NCI-H2196 treated with DMSO at 0.1 percent for 48 hours (cell line): ENCODE data around the gene ROR1.
"Not testable (repeated sequence)": the region's sequence is repeated elsewhere in the genome, so short reads cannot be mapped to it uniquely, and the experiment has no call there.

Source experiments
- DNase-seq: peaks from one replicate; lab custom pipeline; 2025; ENCODE audit not compliant: unreplicated experiment; lab: John Stamatoyannopoulos, UW

The ROR1 gene

DNA sequence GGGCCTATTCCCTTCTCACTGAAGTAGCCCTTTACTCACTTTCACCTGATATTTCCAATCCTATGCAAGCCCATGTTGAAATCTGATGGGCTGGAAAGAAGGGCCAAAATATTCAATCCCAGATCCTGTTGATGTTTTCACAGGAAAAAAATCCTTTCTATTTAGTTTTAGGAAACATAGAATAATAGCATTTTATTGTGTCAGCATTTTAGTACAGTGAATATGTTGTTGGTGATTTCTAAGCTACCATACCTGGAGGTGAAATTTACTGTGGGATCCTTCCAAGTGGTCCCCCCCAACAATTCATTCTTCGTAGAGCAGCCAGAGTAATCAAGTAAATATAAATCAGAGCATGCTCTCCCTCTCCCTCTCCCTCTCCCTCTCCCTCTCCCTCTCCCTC is 426.2 kb downstream of the ROR1 start:
- DNase-seq, result no peak

DNA sequence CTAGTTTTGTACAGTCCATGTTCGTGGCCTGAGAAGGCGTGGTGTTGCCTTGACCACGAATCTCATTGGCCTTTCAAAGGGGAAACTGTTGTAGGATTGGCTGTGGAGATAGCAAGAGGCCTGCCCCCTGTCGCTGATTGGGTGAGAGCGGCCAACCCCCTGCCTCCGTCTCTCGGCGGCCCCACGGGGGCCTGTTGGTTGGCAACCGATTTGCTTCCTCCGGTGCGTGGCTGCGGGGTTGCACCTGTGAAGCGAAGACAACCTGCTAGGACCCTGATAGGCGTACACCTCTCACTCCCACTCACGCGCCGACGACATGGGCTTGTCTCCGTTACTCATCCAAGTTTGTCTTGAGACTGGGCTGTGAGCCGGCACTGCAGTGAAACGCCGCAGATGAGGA is 429.6 kb downstream of the ROR1 start, which contains the start of gene UBE2U:
UBE2U (plus strand) TSS at position 204 of the 400 bp plus-strand sequence. CDS start 428 bp downstream, outside the sequence.
- DNase-seq, result no peak

DNA sequence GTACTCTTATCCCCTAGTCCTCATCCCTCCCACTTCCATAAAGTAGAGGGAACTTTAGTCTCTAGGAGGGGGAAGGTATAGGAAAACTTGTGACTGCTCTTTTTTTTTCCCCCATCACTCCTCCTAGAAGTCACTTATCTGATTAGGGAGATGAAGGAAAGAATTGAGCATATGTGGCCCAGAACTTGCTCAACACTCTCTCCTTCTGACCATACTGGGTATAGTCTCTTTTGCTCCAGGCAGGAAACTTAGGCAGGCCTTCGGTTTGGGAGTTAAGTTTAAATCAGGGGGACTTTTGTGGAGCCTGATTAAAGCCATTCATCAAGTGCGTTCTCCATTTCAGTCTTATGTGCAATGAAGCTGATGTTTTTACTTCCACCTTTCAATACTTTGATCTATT is 435.4 kb downstream of the ROR1 start:
- no peak for DNase-seq

DNA sequence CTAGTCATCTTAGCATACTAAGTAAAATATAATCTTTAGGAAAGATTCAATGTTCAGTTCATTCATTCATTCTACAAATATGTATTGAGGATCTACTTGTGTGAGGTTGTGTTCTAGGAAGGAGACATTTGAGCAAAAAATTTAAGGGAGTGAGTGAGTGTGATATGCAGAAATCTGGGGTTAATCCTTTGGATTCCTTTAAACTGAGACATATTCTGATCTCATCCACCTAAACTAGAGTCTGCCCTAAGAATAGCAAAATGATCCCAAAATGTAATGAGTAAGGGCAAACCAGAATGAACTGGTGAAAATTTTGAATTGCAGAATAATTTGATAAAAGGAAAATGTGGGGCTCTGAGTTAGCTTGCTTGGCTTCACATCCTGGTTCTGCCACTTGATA is 438.2 kb downstream of the ROR1 start:
- no peak for DNase-seq

DNA sequence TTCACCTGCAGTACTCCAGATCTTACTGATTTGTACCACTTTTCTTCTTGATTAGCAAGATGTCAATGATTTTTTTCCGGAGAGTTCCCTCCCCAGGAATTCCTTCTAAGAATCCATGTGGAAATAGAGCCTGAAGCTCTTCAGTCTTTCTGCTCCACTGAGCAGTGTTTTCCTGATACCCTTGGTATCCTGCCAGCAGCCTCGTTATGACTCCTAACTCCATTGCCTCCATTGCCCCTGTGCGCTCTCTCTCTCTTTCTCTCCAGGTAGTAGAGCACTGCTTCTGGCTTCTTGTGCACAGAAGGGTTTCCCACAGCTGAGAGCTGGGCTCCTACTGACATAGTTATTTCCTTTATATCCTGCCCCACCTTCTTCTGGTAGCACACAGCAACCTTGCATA is 441.8 kb downstream of the ROR1 start:
- DNase-seq, result no peak

DNA sequence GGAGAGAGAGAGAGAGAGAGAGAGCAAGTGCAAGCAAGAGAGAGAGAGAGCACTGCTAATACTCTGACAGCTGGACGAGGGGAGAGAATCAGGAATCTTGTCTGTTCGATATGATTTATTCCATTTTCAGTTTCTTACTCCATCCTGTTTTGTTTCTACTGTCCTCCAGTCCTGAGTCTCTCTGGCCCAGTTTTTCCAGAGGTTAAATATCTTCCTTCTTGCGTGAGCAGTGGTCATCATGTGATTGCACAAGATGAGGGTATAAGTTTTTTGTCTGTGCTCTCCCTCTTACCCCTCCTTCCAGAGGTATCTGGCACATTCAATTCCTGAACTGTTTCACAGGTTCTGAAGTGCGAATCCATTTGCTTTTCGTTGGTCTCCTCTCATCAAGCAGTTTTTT is 446.4 kb downstream of the ROR1 start:
- DNase-seq, result no peak

DNA sequence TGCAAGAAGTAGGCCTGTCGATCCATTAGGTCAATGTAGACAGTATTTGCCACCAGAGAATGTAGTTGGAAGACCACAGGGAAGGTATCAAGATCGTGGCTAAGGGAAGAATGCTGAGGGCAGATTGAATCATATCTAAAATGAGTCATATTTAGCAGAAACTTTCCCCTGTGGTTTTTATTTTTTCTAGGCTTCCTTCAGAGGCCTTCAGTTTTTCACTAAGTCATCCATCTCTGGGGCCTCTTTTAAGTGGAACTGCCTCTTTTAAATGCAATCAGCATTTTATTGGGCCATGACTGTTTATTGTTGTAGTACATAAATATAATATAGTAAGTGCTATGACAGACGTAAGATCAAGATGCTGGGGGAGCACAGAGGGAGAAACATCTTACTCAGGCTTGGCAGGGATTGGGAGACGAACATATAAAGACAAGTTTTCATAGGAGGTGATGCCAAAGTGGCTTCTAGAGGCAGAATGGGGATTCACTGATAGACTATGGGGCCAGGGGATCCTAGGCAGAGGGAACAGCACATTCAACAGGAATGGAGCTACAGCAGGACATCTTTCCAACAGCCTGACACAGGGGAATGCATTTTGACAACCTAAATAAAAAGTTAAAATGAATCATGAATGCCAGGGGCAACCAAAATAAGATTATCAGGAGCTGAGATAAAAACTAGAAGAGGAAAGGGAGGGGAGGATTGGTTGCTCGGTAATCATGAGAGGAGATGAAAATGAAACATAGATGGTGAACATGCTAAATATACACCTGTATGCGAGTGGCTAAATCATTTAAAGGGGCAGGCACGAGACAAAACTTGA is 449.7 kb downstream of the ROR1 start:
- no peak for DNase-seq

DNA sequence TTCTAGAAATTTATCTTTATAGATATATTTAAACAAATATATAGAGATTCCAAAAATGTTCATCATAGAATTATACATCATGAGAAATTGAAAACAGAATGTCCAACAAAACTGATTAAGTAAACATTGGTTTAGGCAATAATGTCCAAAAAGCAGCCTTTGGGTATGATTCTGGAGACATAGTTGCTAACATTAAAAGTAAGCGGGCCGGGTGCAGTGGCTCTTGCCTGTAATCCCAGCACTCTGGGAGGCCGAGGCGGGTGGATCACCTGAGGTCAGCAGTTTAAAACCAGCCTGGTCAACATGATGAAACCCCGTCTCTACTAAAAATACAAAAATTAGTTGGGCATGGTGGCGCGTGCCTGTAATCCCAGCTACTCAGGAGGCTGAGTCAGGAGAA is 450.4 kb downstream of the ROR1 start:
- not testable (repeated sequence) for DNase-seq

DNA sequence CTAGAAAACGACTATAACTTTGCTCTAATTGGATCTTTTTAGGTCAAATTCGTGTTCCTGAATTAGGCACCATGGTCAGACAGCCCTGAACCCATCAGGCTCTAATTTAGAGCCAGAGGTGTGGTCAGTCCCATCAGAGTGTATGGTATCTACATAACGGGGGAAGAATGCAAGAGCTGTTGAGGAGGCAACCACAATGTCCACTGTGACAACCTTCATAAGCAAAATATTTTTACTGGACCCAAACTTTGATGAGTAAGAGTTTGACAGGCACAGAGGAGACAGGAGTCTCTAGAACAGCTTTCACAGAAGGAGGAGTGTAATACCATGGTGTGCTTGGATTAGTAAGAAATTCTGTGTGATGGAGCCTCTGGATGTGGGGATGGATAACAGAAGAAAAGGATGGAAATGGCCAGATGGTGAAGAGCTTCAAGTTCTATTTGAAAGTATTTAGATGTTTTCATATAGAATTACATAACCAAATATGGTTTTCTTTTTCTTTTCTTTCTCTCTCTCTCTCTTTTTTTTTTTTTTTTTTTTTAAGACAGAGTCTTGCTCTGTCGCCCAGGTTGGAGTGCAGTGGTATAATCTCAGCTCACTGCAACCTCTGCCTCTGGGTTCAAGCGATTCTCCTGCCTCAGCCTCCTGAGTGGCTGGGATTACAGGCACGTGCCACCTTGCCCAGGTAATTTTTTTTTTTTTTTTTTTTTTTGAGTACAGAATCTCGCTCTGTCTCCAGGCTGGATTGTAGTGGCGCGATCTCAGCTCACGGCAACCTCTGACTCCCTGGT is 454.5 kb downstream of the ROR1 start:
- DNase-seq, result no peak

DNA sequence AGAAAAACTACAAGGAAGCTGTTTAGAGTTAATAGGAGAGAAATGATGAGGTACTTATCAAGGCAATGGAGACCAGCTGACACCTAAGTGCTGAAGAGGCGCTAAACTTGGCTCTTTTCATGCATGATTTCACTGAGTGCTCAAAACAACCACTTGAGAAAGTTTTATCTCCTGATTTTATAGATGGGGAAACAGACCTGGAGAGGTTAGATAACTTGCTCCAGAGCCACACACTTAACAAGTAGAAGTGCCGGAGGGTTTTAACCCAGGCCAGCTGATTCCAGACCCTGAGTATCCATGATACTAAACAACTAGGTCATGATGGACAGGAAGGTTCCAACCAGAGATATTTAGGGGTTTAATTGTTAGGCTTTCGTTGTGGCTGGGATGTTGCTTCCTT is 455.5 kb downstream of the ROR1 start:
- no peak for DNase-seq
